Activated naive CD4-positive, alpha-beta T cell treated with anti-CD3 and anti-CD28 coated beads, Interleukin-2, amount 50 U/mL, for 72 hours (primary cell): ENCODE data around the gene IL2RA. TPM values are rescaled to one million over a fixed set of nuclear protein-coding genes. Genes with fewer than 3 reads are reported as not detected.

ENCODE experiments used
- ATAC-seq, 2 donors: fragments of 150-1000 bp; cut with Tn5 transposase; 2 replicates each; pipeline ENCODE4 v1.10.0; 2021; ENCODE audit warnings: mild to moderate bottlenecking in 2 of 2, moderate library complexity in 2 of 2
- DNase-seq, 2 donors: peaks; one replicate each; pipeline ENCODE4 v3.0.0; 2021 to 2022; ENCODE audit warnings: low spot score in 2 of 2
- H3K27ac Mint-ChIP-seq, 2 donors: one replicate each; pipeline ENCODE4 v1.8.0; 2022; ENCODE audit warnings: mild to moderate bottlenecking in 2 of 2, mixed read lengths in 2 of 2
- H3K36me3 Mint-ChIP-seq, 2 donors: one replicate each; pipeline ENCODE4 v1.8.0; 2022; ENCODE audit warnings: mixed read lengths in 2 of 2
- H3K9me3 Mint-ChIP-seq, 2 donors: one replicate each; pipeline ENCODE4 v1.8.0; 2022; ENCODE audit warnings: mixed read lengths in 2 of 2
- total RNA-seq, 2 donors: library from RNA; stranded (reverse); gene quantifications; one replicate each; pipeline ENCODE4 v1.2.3, GENCODE V29; 2022

Gene IL2RA
- total RNA-seq, 2 donors from 2014 or later, result 531 to 706 TPM

GRCh38 chr10:6088721-6089333, 26.7 kb upstream of the IL2RA start, which contains the start of gene RBM17:
Gene RBM17, plus strand, starts transcription at chr10:6089034. Its CDS starts 8,032 bp downstream, at chr10:6097066.
- ATAC-seq (peak; percentile 69 to 72), DNase-seq (peak; percentile 99 to 100)
- peaks cover 14 to 19% of the 10 kb centered on the region in 2 donors for H3K36me3 Mint-ChIP-seq
- peak within 1 kb of the TSS; percentile 83 to 97 for H3K27ac Mint-ChIP-seq
- no peaks in the 10 kb centered on the region for H3K9me3 Mint-ChIP-seq

- Mint-ChIP-seq H3K36me3 (peaks cover 22 to 27% of the 10 kb centered on the region in 2 donors), H3K27ac (peak overlapping the region; percentile 34 to 68), H3K9me3 (peaks cover 4 to 5% of the 10 kb centered on the region in 2 donors)
- DNase-seq (peak; percentile 83 to 86), ATAC-seq (peak; percentile 15 to 38)
These were observed 24.4 kb upstream of the IL2RA start for GRCh38 chr10:6086375-6087233.

GRCh38 chr10:6083523-6084475, 21.6 kb upstream of the IL2RA start:
- DNase-seq (peak; percentile 76 to 86), ATAC-seq (peak; percentile 88 to 89)
- Mint-ChIP-seq H3K36me3 (peaks cover 8 to 25% of the 10 kb centered on the region in 2 donors), H3K27ac (peak overlapping the region; percentile 88), H3K9me3 (peaks cover 4 to 9% of the 10 kb centered on the region in 2 donors)

GRCh38 chr10:6082496-6083395, 20.6 kb upstream of the IL2RA start:
- DNase-seq (no peak), ATAC-seq (peak; percentile 18 to 27)
- Mint-ChIP-seq H3K9me3 (peaks cover 4 to 9% of the 10 kb centered on the region in 2 donors), H3K36me3 (peaks cover 8 to 25% of the 10 kb centered on the region in 2 donors), H3K27ac (peak overlapping the region; percentile 88)

- H3K36me3 Mint-ChIP-seq, result peaks cover 8 to 25% of the 10 kb centered on the region in 2 donors
- H3K27ac Mint-ChIP-seq, result peak overlapping the region in 1 of 2 donors; percentile 88
- DNase-seq (no peak), ATAC-seq (no peak)
- H3K9me3 Mint-ChIP-seq, result peaks cover 4 to 9% of the 10 kb centered on the region in 2 donors
These were observed 18.3 kb upstream of the IL2RA start for GRCh38 chr10:6080417-6080973.

GRCh38 chr10:6079044-6079443, 16.9 kb upstream of the IL2RA start:
- DNase-seq (no peak), ATAC-seq (no peak)
- Mint-ChIP-seq H3K27ac (no peak overlapping the region), H3K36me3 (peaks cover 8 to 25% of the 10 kb centered on the region in 2 donors), H3K9me3 (peaks cover 4 to 9% of the 10 kb centered on the region in 2 donors)

GRCh38 chr10:6077071-6077675, 15.0 kb upstream of the IL2RA start:
- H3K27ac Mint-ChIP-seq, result no peak overlapping the region
- H3K9me3 Mint-ChIP-seq, result peaks cover 0 to 9% of the 10 kb centered on the region in 2 donors
- DNase-seq (no peak), ATAC-seq (no peak)
- H3K36me3 Mint-ChIP-seq, result peaks cover 2 to 19% of the 10 kb centered on the region in 2 donors

- peak overlapping the region; percentile 50 to 79 for H3K27ac Mint-ChIP-seq
- H3K9me3 Mint-ChIP-seq, result no peaks in the 10 kb centered on the region
- DNase-seq (no peak), ATAC-seq (peak; percentile 17 to 49)
- H3K36me3 Mint-ChIP-seq, result peaks cover 5 to 7% of the 10 kb centered on the region in 2 donors
These were observed 12.5 kb upstream of the IL2RA start for GRCh38 chr10:6074489-6075301.

GRCh38 chr10:6072215-6072934, 10.2 kb upstream of the IL2RA start:
- peaks cover 5 to 6% of the 10 kb centered on the region in 2 donors for H3K36me3 Mint-ChIP-seq
- DNase-seq (no peak), ATAC-seq (peak in 1 of 2 donors; percentile 57)
- H3K9me3 Mint-ChIP-seq, result no peaks in the 10 kb centered on the region
- H3K27ac Mint-ChIP-seq, result peak overlapping the region; percentile 96 to 99

- H3K36me3 Mint-ChIP-seq, result peaks cover 5 to 6% of the 10 kb centered on the region in 2 donors
- peak overlapping the region; percentile 96 to 99 for H3K27ac Mint-ChIP-seq
- H3K9me3 Mint-ChIP-seq, result no peaks in the 10 kb centered on the region
- DNase-seq (no peak), ATAC-seq (no peak)
These were observed 9.3 kb upstream of the IL2RA start for GRCh38 chr10:6071181-6072175.

GRCh38 chr10:6070660-6071059, 8.5 kb upstream of the IL2RA start:
- ATAC-seq, result peak; percentile 63 to 71
- DNase-seq, result peak; percentile 68 to 81
- peak overlapping the region; percentile 96 to 99 for H3K27ac Mint-ChIP-seq
- peaks cover 6 to 9% of the 10 kb centered on the region in 2 donors for H3K36me3 Mint-ChIP-seq
- no peaks in the 10 kb centered on the region for H3K9me3 Mint-ChIP-seq

GRCh38 chr10:6069081-6069931, 7.1 kb upstream of the IL2RA start:
- H3K27ac Mint-ChIP-seq, result peak overlapping the region; percentile 96 to 99
- H3K36me3 Mint-ChIP-seq, result peaks cover 9 to 15% of the 10 kb centered on the region in 2 donors
- DNase-seq (no peak), ATAC-seq (peak; percentile 59 to 60)
- peaks cover 0 to 4% of the 10 kb centered on the region in 2 donors for H3K9me3 Mint-ChIP-seq
